Activated naive CD8-positive, alpha-beta T cell treated with anti-CD3 and anti-CD28 coated beads for 36 hours (primary cell): ENCODE measurements around the gene REPS2. TPM values are rescaled to one million over a fixed set of nuclear protein-coding genes. Genes with fewer than 3 reads are reported as not detected.
"Not testable (repeated sequence)": the region's sequence is repeated elsewhere in the genome, so short reads cannot be mapped to it uniquely, and the experiment has no call there.

Experiments
- DNase-seq: peaks from one replicate; pipeline ENCODE4 v3.0.0; 2021
- H3K27ac Mint-ChIP-seq: one replicate; pipeline ENCODE4 v1.8.0; 2022; ENCODE audit warnings: mild to moderate bottlenecking, moderate library complexity, mixed read lengths
- H3K27me3 Mint-ChIP-seq: one replicate; pipeline ENCODE4 v1.8.0; 2022; ENCODE audit warnings: mild to moderate bottlenecking, mixed read lengths
- H3K36me3 Mint-ChIP-seq: one replicate; pipeline ENCODE4 v1.8.0; 2021; ENCODE audit warnings: mild to moderate bottlenecking, mixed read lengths
- H3K4me1 Mint-ChIP-seq: one replicate; pipeline ENCODE4 v1.8.0; 2021; ENCODE audit warnings: mixed read lengths
- H3K4me3 Mint-ChIP-seq: one replicate; pipeline ENCODE4 v1.8.0; 2022; ENCODE audit warnings: mild to moderate bottlenecking, moderate library complexity, mixed read lengths
- H3K9me3 Mint-ChIP-seq: one replicate; pipeline ENCODE4 v1.8.0; 2022; ENCODE audit warnings: mixed read lengths
- total RNA-seq, 2 experiments: library from RNA; stranded (reverse); gene quantifications; one replicate each; pipeline ENCODE4 v1.2.3, GENCODE V29; 2021

Gene REPS2
- total RNA-seq, 2 experiments from 2014 or later, result not detected

DNA sequence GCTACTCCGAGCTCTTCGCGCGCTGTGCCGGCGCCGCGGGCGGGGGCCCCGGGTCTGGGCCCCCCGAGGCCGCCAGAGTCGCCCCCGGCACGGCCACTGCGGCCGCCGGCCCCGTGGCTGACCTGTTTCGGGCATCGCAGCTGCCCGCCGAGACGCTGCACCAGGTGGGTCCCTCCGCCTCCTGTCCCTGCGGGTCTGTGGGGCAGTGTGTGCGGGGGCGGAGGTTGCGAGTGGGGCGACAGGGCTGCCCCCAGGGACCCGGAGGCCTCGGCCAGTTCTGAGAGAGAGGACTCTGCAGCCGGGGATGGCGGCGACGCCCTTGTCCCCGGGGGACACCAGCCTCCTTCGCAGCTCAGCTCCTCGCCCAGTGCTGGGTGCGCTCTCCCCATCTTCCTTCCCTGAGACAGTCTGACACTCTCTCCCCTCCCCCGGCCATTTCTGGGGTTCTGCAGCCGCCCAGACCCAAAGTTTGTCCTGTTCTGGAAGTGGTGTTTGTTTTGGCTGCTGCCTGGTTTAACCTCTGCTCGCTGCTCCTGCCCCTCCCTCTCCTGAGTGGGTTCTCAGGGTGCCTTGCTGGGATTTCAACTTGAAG is 609 bp downstream of the REPS2 start:
- no peak overlapping the region for H3K27ac Mint-ChIP-seq
- H3K36me3 Mint-ChIP-seq, result no peaks in the 10 kb centered on the region
- peak; percentile 5 for DNase-seq
- peaks cover 4% of the 10 kb centered on the region for H3K4me1 Mint-ChIP-seq
- H3K9me3 Mint-ChIP-seq, result no peaks in the 10 kb centered on the region
- peak overlapping the region; percentile 76 for H3K4me3 Mint-ChIP-seq
- peaks cover 13% of the 10 kb centered on the region for H3K27me3 Mint-ChIP-seq

DNA sequence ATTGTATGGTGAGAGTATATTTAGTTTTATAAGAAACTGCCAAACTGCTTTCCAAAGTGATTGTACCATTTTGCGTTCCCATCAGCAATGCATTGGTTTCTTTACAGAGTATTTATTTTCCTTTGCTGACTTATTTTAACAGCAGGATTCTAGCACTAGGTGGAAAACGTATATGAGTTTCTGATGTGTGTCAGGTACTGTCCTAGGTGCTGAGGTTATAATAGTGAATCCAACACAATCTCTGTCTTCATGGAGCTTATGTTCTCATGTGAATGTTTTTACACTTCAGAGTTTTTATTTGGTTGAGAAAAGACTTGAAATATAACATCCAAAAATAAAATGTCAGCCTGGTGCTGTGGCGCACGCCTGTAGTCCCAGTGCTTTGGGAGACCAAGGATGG is 4.0 kb downstream of the REPS2 start:
- Mint-ChIP-seq H3K4me3 (no peak overlapping the region), H3K9me3 (no peaks in the 10 kb centered on the region), H3K27me3 (peaks cover 13% of the 10 kb centered on the region), H3K36me3 (no peaks in the 10 kb centered on the region), H3K27ac (no peak overlapping the region), H3K4me1 (peaks cover 4% of the 10 kb centered on the region)
- no peak for DNase-seq

GRCh38 chrX:16953606-16954211 is 7.3 kb downstream of the REPS2 start:
- Mint-ChIP-seq H3K4me3 (no peak overlapping the region), H3K4me1 (no peaks in the 10 kb centered on the region)
- no peak for DNase-seq

DNA sequence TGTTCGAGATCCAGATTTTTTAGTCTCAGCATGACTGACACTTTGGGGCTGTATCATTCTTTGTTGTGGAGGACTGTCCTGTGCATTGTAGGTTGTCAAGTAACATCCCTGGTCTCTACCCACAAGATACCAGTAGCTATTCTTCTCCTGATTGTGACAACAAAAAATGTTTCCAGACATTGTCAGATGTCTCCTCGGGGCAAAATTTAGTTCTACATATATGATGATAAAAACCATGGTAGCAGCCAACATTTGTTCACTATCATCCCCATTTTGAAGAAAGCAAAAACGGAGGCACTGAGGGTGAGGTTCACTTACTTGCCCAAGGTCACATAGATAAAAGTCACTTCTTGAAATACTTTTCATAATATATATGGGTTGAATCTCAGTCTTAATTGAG is 11.3 kb downstream of the REPS2 start:
- peaks cover 10% of the 10 kb centered on the region for H3K27me3 Mint-ChIP-seq
- no peak overlapping the region for H3K4me3 Mint-ChIP-seq
- no peaks in the 10 kb centered on the region for H3K36me3 Mint-ChIP-seq
- no peaks in the 10 kb centered on the region for H3K9me3 Mint-ChIP-seq
- H3K27ac Mint-ChIP-seq, result no peak overlapping the region
- H3K4me1 Mint-ChIP-seq, result no peaks in the 10 kb centered on the region
- DNase-seq, result no peak

More at GRCh38 chrX:16953606-16954211, 7.3 kb downstream of the REPS2 start:
- H3K27me3 Mint-ChIP-seq, result peaks cover 16% of the 10 kb centered on the region
- H3K36me3 Mint-ChIP-seq, result no peaks in the 10 kb centered on the region
- no peak overlapping the region for H3K27ac Mint-ChIP-seq
- no peaks in the 10 kb centered on the region for H3K9me3 Mint-ChIP-seq

- H3K27me3 Mint-ChIP-seq, result peaks cover 10% of the 10 kb centered on the region
- H3K27ac Mint-ChIP-seq, result no peak overlapping the region
- H3K36me3 Mint-ChIP-seq, result no peaks in the 10 kb centered on the region
- no peaks in the 10 kb centered on the region for H3K4me1 Mint-ChIP-seq
- no peak for DNase-seq
- H3K9me3 Mint-ChIP-seq, result no peaks in the 10 kb centered on the region
- no peak overlapping the region for H3K4me3 Mint-ChIP-seq
Observed at GRCh38 chrX:16958356-16958755, 11.9 kb downstream of the REPS2 start.

GRCh38 chrX:16962661-16963060 is 16.2 kb downstream of the REPS2 start:
- not testable (repeated sequence) for H3K27ac Mint-ChIP-seq, H3K36me3 Mint-ChIP-seq, H3K27me3 Mint-ChIP-seq, H3K4me3 Mint-ChIP-seq, H3K4me1 Mint-ChIP-seq, DNase-seq, H3K9me3 Mint-ChIP-seq

DNA sequence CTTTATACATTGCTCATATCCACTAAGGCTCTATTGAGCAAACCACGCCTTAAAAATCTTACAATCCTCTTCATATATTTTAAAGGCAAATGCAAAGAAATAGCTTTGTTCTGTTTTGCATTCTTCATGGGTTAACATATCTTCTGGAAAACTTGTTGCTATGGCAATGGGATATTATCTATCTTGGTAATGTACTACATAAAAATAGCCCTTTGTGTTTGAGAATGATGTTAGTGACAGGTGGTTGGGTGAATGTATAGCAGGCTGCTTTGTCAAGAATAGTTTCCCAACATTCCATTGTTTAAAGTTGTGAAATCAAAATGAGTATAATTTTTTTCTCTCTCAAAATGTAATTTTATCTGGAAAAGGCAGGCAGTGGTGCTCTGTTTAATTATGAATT is 16.8 kb downstream of the REPS2 start:
- Mint-ChIP-seq H3K27ac (no peak overlapping the region), H3K36me3 (no peaks in the 10 kb centered on the region), H3K27me3 (peaks cover 2% of the 10 kb centered on the region), H3K9me3 (no peaks in the 10 kb centered on the region), H3K4me3 (no peak overlapping the region), H3K4me1 (no peaks in the 10 kb centered on the region)
- DNase-seq, result no peak

GRCh38 chrX:16964976-16965375 is 18.5 kb downstream of the REPS2 start:
- not testable (repeated sequence) for H3K9me3 Mint-ChIP-seq, H3K4me3 Mint-ChIP-seq, DNase-seq, H3K27me3 Mint-ChIP-seq, H3K36me3 Mint-ChIP-seq, H3K27ac Mint-ChIP-seq, H3K4me1 Mint-ChIP-seq

DNA sequence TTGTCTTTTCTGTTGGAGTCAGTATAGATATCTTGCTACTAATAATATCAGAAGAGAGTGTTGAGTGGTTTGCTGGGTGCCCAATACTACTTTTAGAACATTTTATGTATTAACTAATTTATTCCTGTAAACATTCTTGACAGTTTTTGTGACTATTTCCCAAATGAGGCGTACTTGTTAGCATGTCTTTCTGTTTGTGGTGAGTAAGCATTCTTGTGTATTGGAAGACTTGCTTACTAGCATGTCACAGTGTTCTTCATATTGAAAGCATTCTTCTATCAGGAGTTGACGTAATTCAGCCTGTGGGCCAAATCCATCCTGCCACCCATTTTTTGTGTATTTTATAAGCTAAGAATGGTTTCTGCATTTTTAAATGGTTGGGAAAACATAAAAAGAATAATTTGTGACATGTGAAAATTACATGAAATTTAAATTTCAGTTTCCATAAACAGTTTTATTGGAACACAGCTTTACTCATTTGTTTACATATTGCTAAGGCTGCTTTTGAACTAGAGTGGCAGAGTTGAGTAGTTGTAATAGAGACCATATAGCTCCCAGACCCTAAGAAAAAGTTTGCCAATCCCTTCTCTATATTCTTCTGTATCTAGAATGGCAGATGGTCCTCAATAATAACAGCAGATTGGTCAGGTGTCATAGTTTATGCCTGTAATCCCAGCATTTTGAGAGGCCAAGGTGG is 20.4 kb downstream of the REPS2 start:
- Mint-ChIP-seq H3K27ac (no peak overlapping the region), H3K36me3 (no peaks in the 10 kb centered on the region), H3K4me1 (peaks cover 5% of the 10 kb centered on the region), H3K4me3 (no peak overlapping the region), H3K27me3 (peaks cover 3% of the 10 kb centered on the region), H3K9me3 (no peaks in the 10 kb centered on the region)
- no peak for DNase-seq

DNA sequence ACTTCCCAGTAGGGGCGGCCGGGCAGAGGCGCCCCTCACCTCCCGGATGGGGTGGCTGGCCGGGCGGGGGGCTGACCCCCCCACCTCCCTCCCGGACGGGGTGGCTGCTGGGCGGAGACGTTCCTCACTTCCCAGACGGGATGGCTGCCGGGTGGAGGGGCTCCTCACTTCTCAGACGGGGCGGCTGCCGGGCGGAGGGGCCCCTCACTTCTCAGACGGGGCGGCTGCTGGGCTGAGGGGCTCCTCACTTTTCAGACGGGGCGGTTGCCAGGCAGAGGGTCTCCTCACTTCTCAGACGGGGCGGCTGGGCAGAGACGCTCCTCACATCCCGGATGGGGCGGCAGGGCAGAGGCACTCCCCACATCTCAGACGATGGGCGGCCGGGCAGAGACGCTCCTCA is 22.3 kb downstream of the REPS2 start:
- peaks cover 13% of the 10 kb centered on the region for H3K27me3 Mint-ChIP-seq
- H3K27ac Mint-ChIP-seq, H3K4me3 Mint-ChIP-seq, H3K36me3 Mint-ChIP-seq, H3K4me1 Mint-ChIP-seq, H3K9me3 Mint-ChIP-seq, DNase-seq: not testable (repeated sequence)

- Mint-ChIP-seq H3K36me3 (no peaks in the 10 kb centered on the region), H3K27me3 (peaks cover 13% of the 10 kb centered on the region), H3K27ac (no peak overlapping the region), H3K9me3 (no peaks in the 10 kb centered on the region), H3K4me3 (no peak overlapping the region), H3K4me1 (peaks cover 7% of the 10 kb centered on the region)
- DNase-seq, result no peak
Observed at GRCh38 chrX:16970977-16971376, 24.5 kb downstream of the REPS2 start.

- Mint-ChIP-seq H3K27me3 (peaks cover 13% of the 10 kb centered on the region), H3K4me3 (no peak overlapping the region), H3K27ac (no peak overlapping the region), H3K9me3 (no peaks in the 10 kb centered on the region), H3K4me1 (peaks cover 7% of the 10 kb centered on the region), H3K36me3 (no peaks in the 10 kb centered on the region)
- no peak for DNase-seq
Observed at GRCh38 chrX:16971694-16972093, 25.2 kb downstream of the REPS2 start.

DNA sequence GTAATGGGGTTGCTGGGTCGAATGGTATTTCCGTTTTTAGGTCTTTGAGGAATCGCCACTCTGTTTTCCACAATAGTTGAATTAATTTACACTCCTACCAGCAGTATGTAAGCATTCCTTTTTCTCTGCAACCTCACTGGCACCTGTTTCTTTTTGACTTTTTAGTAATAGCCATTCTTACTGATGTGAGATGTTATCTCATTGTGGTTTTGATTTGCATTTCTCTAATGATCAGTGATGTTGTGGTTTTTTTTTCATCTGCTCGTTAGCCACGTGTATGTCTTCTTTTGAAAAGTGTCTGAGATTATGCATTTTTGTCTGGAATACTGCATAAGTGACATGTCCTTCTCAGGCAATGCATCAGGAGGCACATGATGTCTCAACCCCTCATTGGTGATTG is 28.8 kb downstream of the REPS2 start:
- Mint-ChIP-seq H3K4me3 (no peak overlapping the region), H3K9me3 (no peaks in the 10 kb centered on the region), H3K36me3 (no peaks in the 10 kb centered on the region), H3K4me1 (peaks cover 7% of the 10 kb centered on the region), H3K27ac (no peak overlapping the region), H3K27me3 (peaks cover 13% of the 10 kb centered on the region)
- DNase-seq, result no peak

DNA sequence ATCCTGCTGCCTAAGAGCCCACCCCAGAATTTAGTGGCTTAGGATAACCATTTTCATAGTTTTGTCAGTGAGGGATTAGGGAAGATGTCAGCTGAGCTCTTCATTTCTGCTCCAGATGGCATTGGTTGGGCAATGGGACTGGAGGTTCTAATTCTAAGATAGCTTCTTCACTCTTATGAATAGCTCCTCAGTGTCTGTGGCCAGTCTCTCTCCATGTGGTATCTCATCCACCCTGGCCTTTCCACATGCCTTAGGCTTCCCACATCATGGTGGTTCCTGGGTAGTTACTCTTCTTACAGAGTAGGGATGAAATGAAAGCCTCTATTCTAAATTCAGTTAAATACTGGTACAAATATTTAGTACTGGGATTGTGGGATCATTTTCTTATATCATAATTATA is 31.3 kb downstream of the REPS2 start:
- no peak overlapping the region for H3K27ac Mint-ChIP-seq
- no peaks in the 10 kb centered on the region for H3K36me3 Mint-ChIP-seq
- H3K9me3 Mint-ChIP-seq, result no peaks in the 10 kb centered on the region
- H3K27me3 Mint-ChIP-seq, result peaks cover 5% of the 10 kb centered on the region
- peaks cover 2% of the 10 kb centered on the region for H3K4me1 Mint-ChIP-seq
- H3K4me3 Mint-ChIP-seq, result no peak overlapping the region
- no peak for DNase-seq

DNA sequence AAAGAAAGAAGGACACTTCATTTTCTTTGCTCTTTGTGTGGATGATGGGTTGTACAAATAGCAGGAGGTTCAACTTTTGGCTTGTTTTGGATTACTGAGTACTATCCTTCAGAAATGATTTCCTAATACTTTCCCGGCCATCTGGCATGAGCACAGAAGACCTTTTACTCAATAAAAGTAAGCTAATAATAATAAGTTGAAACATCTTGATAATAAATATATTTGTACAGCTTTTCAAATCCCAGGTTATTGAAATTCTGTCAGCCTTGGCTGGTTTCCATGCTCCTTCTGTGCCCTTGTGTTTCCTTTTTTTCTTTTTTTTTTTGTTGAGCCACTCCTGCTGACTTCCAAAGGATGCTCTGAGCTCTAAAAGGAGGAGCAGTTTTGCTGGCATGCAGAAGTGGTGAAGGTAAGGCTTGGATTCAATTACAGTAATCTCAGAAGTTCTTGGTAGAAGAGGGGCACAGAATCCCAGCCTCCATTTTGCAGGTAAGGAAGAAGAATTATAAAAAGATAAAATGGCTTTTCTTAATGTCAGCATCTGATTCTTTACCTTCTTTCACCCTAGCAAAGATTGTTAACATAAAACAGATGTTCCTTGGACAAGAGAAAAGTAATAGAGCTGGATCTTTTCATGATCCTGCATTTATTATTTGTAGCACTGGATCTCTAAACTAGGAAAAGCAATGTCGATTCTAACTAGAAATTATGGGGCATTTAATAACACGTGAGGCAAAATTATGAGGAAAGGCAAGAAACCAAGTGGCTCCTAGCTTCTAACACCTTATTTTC is 31.9 kb downstream of the REPS2 start:
- Mint-ChIP-seq H3K9me3 (no peaks in the 10 kb centered on the region), H3K4me1 (peaks cover 2% of the 10 kb centered on the region), H3K4me3 (no peak overlapping the region), H3K27me3 (no peaks in the 10 kb centered on the region), H3K27ac (no peak overlapping the region), H3K36me3 (no peaks in the 10 kb centered on the region)
- DNase-seq, result no peak
